Small intestine (tissue), 7 donors: ENCODE measurements around the gene WNT3A. TPM values are rescaled to one million over a fixed set of nuclear protein-coding genes. Genes with fewer than 3 reads are reported as not detected.

Experiments used
- DNase-seq, 2 donors: peaks; one replicate each; pipeline versions ENCODE4 v3.0.0 to v3.0.0-alpha.2; 2013
- FAIRE-seq: peaks from 2 replicates; lab custom pipeline; 2012; peaks lifted over from hg19 to GRCh38; lab: Jason Lieb, UNC
- H3K27ac ChIP-seq, 3 donors: one replicate each; pipeline ENCODE4 v1.5.1; 2013; ENCODE audit warnings: low read length in 2 of 3, mild to moderate bottlenecking in 2 of 3, control low read depth in 1 of 3, inconsistent platforms in 1 of 3, low read depth in 1 of 3, moderate library complexity in 1 of 3
- H3K27me3 ChIP-seq, 3 donors: one replicate each; pipeline ENCODE4 v1.6.1; 2013; ENCODE audit warnings: low read length in 3 of 3, inconsistent platforms in 1 of 3; ENCODE audit not compliant: control insufficient read depth in 3 of 3, insufficient read depth in 3 of 3
- H3K36me3 ChIP-seq, 3 donors: one replicate each; pipeline ENCODE4 v1.6.1; 2013; ENCODE audit warnings: low read length in 3 of 3, inconsistent platforms in 1 of 3, low read depth in 1 of 3, mild to moderate bottlenecking in 1 of 3, moderate library complexity in 1 of 3; ENCODE audit not compliant: control insufficient read depth in 3 of 3, insufficient read depth in 2 of 3
- H3K4me1 ChIP-seq, 3 donors: one replicate each; pipeline ENCODE4 v1.6.1; 2013; ENCODE audit warnings: low read length in 2 of 3, inconsistent platforms in 1 of 3, low read depth in 1 of 3, mild to moderate bottlenecking in 1 of 3, moderate library complexity in 1 of 3; ENCODE audit not compliant: control insufficient read depth in 3 of 3, insufficient read depth in 2 of 3
- H3K4me3 ChIP-seq, 3 donors: one replicate each; pipeline ENCODE4 v1.5.1; 2013; ENCODE audit warnings: low read length in 3 of 3, control low read depth in 1 of 3, inconsistent platforms in 1 of 3, low read depth in 1 of 3, mild to moderate bottlenecking in 1 of 3, moderate library complexity in 1 of 3
- H3K9me3 ChIP-seq, 2 donors: one replicate each; pipeline ENCODE4 v1.6.1; 2013; ENCODE audit warnings: low read depth in 1 of 2, low read length in 1 of 2; ENCODE audit not compliant: control insufficient read depth in 2 of 2, insufficient read depth in 1 of 2
- WGBS, 3 donors: extraction: QIAGEN DNeasy Blood & Tissue Kit; methylation state at CpG; one replicate each; pipeline ENCODE4 v1.1.7; 2013; 5-methylcytosine and 5-hydroxymethylcytosine counted together
- polyA plus RNA-seq, 4 donors: library from polyadenylated mRNA; stranded (reverse) in 3 of 4; unstranded in 1 of 4; fragments of 200-250 nt in 3 of 4; fragments of 120-200 nt in 1 of 4; gene quantifications; one replicate each; pipeline versions ENCODE4 v1.2.1 to v1.2.3, GENCODE V29; 2013
- donor health status: healthy with polysubstance abuse.
- donor health status: control.
- donor health status: control.
- donor health status: Bipolar disorder and iron deficiency.
- donor health status: healthy.

The WNT3A gene
- polyA plus RNA-seq, 4 donors = 0.01 TPM; not detected in 3

GRCh38 chr1:228082214-228082917 is 75.6 kb downstream of the WNT3A start, which contains the start of gene ARF1:
Gene ARF1 (plus strand): TSS chr1:228082708. CDS start chr1:228097115, 14,407 bp downstream.
- WGBS, 3 donors = 0% methylated on average over 43 to 87 of the region's 87 CpGs
- peaks cover 6 to 39% (median 26%) of the 10 kb centered on the region in 3 donors for H3K4me1 ChIP-seq

GRCh38 chr1:228082918-228083870 is 76.4 kb downstream of the WNT3A start:
- DNase-seq (peak; percentile 87 to 90), FAIRE-seq (no peak)
- 0 to 1% (median 1%) methylated on average over 64 to 79 of the region's 79 CpGs for WGBS, 3 donors
- Histone ChIP-seq H3K4me3 (peak overlapping the region; percentile 69 to 95 (median 92)), H3K36me3 (peaks cover 0 to 21% (median 2%) of the 10 kb centered on the region in 3 donors), H3K9me3 (no peaks in the 10 kb centered on the region), H3K27ac (peak overlapping the region; percentile 94 to 100 (median 97)), H3K4me1 (peaks cover 10 to 46% (median 33%) of the 10 kb centered on the region in 3 donors), H3K27me3 (no peaks in the 10 kb centered on the region)

More at GRCh38 chr1:228082214-228082917, 75.6 kb downstream of the WNT3A start, which contains the start of gene ARF1:
- H3K36me3 ChIP-seq = peaks cover 0 to 16% (median 0%) of the 10 kb centered on the region in 3 donors
- no peaks in the 10 kb centered on the region for H3K27me3 ChIP-seq
- FAIRE-seq (no peak), DNase-seq (peak; percentile 92 to 97)
- H3K9me3 ChIP-seq = no peaks in the 10 kb centered on the region
- H3K27ac ChIP-seq = peak within 1 kb of the TSS; percentile 94 to 100 (median 97)
- peak within 1 kb of the TSS; percentile 69 to 95 (median 95) for H3K4me3 ChIP-seq

GRCh38 chr1:228083871-228084278 is 77.1 kb downstream of the WNT3A start:
- Histone ChIP-seq H3K27me3 (no peaks in the 10 kb centered on the region), H3K4me1 (peaks cover 15 to 51% (median 34%) of the 10 kb centered on the region in 3 donors), H3K36me3 (peaks cover 0 to 27% (median 2%) of the 10 kb centered on the region in 3 donors), H3K9me3 (no peaks in the 10 kb centered on the region), H3K4me3 (peak overlapping the region; percentile 69 to 95 (median 92)), H3K27ac (peak overlapping the region; percentile 94 to 100 (median 97))
- DNase-seq (no peak), FAIRE-seq (no peak)
- WGBS, 3 donors = 1 to 2% (median 2%) methylated on average over 17 of the region's 17 CpGs

GRCh38 chr1:228084325-228084724 is 77.5 kb downstream of the WNT3A start:
- WGBS, 3 donors = 5 to 6% (median 6%) methylated on average over 3 of the region's 3 CpGs
- Histone ChIP-seq H3K4me3 (peak overlapping the region; percentile 69 to 95 (median 92)), H3K4me1 (peaks cover 15 to 55% (median 34%) of the 10 kb centered on the region in 3 donors), H3K9me3 (no peaks in the 10 kb centered on the region), H3K27me3 (no peaks in the 10 kb centered on the region), H3K27ac (peak overlapping the region in 2 of 3 donors; percentile 97 to 100), H3K36me3 (peaks cover 0 to 32% (median 2%) of the 10 kb centered on the region in 3 donors)
- FAIRE-seq (no peak), DNase-seq (peak in 1 of 2 donors; percentile 16)

- peaks cover 0 to 37% (median 2%) of the 10 kb centered on the region in 3 donors for H3K36me3 ChIP-seq
- H3K4me1 ChIP-seq = peaks cover 18 to 59% (median 36%) of the 10 kb centered on the region in 3 donors
- FAIRE-seq (no peak), DNase-seq (no peak)
- peak overlapping the region in 2 of 3 donors; percentile 69 to 92 for H3K4me3 ChIP-seq
- H3K27me3 ChIP-seq = no peaks in the 10 kb centered on the region
- peak overlapping the region; percentile 50 to 100 (median 97) for H3K27ac ChIP-seq
- WGBS, 3 donors = 15 to 38% (median 29%) methylated on average over 5 of the region's 5 CpGs
- no peaks in the 10 kb centered on the region for H3K9me3 ChIP-seq
These were observed 78.0 kb downstream of the WNT3A start for GRCh38 chr1:228084797-228085196.

- H3K27ac ChIP-seq = peak overlapping the region; percentile 50 to 100 (median 97)
- H3K4me1 ChIP-seq = peaks cover 20 to 66% (median 41%) of the 10 kb centered on the region in 3 donors
- H3K4me3 ChIP-seq = peak overlapping the region in 2 of 3 donors; percentile 69 to 92
- peaks cover 0 to 43% (median 2%) of the 10 kb centered on the region in 3 donors for H3K36me3 ChIP-seq
- no peaks in the 10 kb centered on the region for H3K27me3 ChIP-seq
- FAIRE-seq (no peak), DNase-seq (peak; percentile 72 to 91)
- no peaks in the 10 kb centered on the region for H3K9me3 ChIP-seq
- 11 to 32% (median 21%) methylated on average over 6 of the region's 6 CpGs for WGBS, 3 donors
These were observed 78.6 kb downstream of the WNT3A start for GRCh38 chr1:228085287-228085951.

- H3K27ac ChIP-seq = peak overlapping the region in 1 of 3 donors; percentile 70
- H3K4me1 ChIP-seq = peaks cover 20 to 61% (median 45%) of the 10 kb centered on the region in 3 donors
- no peaks in the 10 kb centered on the region for H3K9me3 ChIP-seq
- WGBS, 3 donors = 47 to 53% (median 47%) methylated on average over 7 of the region's 7 CpGs
- H3K4me3 ChIP-seq = no peak overlapping the region
- H3K27me3 ChIP-seq = no peaks in the 10 kb centered on the region
- FAIRE-seq (no peak), DNase-seq (no peak)
- peaks cover 0 to 59% (median 2%) of the 10 kb centered on the region in 3 donors for H3K36me3 ChIP-seq
These were observed 81.0 kb downstream of the WNT3A start for GRCh38 chr1:228087771-228088251.
